ENCODE measurements around the gene HS6ST2.
"Not testable (repeated sequence)": the region's sequence is repeated elsewhere in the genome, so short reads cannot be mapped to it uniquely, and the experiment has no call there.

The HS6ST2 gene

GRCh38 chrX:132940727-132941327 lies 17.6 kb downstream of the HS6ST2 start:
- no peak for DNase-seq

DNA sequence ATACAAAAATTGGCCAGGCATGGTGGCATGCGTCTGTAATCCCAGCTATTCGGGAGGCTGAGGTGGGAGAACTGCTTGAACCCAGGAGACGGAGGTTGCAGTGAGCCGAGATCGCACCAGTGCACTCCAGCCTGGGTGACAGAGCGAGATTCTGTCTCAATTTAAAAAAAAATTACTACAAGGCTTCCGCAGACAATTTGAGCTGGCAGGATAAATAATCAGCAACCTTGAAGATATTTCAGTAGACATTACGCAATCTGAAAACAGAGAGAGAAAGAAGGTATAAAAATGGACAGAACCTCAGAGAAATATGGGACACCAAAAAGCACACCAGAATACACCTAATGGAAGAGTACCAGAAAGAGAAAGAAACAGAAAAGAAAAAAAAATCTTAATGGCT lies 25.3 kb downstream of the HS6ST2 start:
- DNase-seq, result no peak

- DNase-seq, result no peak
Observed at GRCh38 chrX:132924426-132924825, 34.0 kb downstream of the HS6ST2 start.

GRCh38 chrX:132918523-132918922 lies 39.9 kb downstream of the HS6ST2 start:
- DNase-seq, result no peak

DNA sequence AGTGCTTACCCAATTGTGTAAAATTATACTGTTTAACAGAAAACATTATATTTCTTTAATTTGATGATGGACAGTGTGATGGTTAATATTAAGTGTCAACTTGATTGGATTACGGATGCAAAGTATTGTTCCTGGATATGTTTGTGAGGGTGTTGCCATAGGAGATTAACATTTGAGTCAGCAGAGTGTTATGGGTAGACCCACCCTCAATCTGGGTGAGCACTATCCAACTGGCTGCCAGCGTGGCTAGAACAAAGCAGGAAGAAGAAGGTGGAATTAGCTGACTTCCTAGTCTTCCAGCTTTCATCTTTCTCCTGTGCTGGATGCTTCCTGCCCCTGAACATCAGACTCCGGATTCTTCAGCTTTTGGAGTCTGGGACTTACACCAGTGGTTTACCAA lies 42.1 kb downstream of the HS6ST2 start:
- DNase-seq, result no peak

- DNase-seq, result no peak
Observed at GRCh38 chrX:132909643-132910042, 48.8 kb downstream of the HS6ST2 start.

DNA sequence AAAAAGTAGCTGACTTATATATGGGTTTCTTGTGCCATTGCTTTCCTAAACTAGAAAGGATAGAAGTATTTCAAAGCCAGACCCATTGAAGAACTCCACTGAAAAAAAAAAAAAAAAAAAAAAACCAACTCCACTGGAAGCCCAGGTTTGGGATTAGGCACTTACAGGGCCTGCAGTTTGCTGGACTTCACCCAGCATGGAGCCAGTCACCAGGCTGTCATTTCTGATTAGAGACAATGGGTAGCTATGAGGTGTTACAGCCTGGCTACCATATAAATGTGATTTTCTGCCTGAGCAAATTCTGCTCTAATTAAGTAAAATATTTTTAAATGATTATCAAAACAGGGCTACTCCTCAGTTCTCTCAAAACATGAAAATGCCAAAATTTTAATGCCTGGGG lies 49.5 kb downstream of the HS6ST2 start:
- DNase-seq, result no peak

GRCh38 chrX:132900633-132901293 lies 57.7 kb downstream of the HS6ST2 start:
- DNase-seq, result no peak

DNA sequence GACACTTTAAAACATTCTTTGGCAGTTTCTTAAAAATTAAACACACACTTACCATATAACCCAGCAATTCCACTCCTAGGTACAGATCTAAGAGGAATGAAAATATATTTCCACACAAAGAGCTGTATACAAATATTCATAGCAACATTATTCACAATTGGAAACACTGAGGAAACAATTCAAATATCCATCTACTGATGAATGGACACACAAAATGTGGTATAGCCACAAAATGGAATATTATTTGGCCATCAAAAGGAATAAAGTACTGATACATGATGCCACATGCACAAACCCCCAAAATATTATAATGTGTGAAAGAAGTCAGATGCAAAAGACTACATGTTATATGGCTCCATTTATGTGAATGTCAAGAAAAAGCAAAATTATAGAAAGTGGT lies 70.9 kb downstream of the HS6ST2 start:
- no peak for DNase-seq

GRCh38 chrX:132883358-132883915 lies 75.0 kb downstream of the HS6ST2 start:
- DNase-seq, result no peak

- not testable (repeated sequence) for DNase-seq
Observed at GRCh38 chrX:132880753-132881152, 77.7 kb downstream of the HS6ST2 start.

GRCh38 chrX:132877954-132878536 lies 80.4 kb downstream of the HS6ST2 start:
- DNase-seq, result no peak

GRCh38 chrX:132876523-132877338 lies 81.7 kb downstream of the HS6ST2 start:
- DNase-seq, result no peak

DNA sequence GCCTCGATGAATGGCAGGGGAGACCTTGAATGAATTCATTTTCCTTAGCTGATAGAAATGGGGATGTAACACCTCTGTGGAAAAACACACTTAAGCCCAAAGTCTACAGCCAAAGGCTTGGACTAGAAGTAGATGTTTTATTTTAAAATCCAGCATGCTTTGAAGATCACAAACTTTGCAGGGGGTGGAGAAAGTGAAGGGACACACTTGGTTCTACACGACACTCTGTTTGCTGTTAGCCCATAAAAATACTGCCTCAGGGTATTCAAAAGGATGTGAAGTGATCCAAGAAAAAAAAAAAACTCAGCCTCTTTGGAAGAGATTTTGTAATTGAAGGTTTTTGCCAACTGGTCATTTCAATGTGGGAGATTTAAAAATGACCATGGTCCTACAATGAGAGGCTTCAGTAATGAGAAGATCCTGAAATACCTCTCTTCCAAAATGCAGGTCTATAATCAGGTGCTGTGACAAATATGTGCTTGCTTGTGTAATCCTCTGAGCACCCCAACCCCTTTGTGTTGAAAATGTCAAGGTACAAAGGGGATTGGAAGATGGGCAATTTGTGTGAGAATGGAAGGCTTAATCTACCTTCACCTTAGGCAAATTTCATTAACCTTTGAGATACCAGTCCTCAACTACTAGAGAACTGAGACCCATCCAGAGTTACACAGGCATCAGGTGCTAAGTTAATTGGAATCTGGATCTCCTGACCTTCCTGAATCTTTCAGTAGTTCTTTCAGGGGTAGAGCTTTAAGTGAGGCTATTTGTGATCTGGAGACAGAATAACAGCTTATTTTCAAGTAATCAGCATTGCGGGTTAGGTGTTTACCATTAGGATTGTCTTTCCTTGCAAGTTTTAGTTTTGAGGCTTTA lies 82.5 kb downstream of the HS6ST2 start:
- DNase-seq, result no peak

- no peak for DNase-seq
Observed at GRCh38 chrX:132862562-132862961, 95.9 kb downstream of the HS6ST2 start.

GRCh38 chrX:132861076-132861475 lies 97.4 kb downstream of the HS6ST2 start:
- DNase-seq, result no peak

- no peak for DNase-seq
Observed at GRCh38 chrX:132860200-132860599, 98.2 kb downstream of the HS6ST2 start.

DNA sequence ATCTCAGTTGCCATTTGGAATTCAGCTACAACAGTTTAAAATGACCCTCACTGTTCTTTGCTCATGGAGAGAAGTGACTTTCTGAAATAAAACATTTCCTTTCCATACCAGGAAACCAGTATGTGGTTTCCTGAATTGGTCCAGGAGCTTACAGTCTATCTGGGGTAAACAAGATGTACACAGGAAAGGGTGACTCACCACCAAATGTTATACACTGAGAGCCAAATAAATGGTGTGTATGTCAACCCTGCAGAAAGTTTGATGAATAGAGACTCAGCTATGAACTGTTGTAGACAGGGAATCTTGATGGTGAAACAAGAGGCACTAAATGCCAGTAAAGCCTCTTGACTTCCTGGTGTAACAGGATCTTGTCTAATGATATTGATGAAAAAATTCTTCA lies 100.4 kb downstream of the HS6ST2 start:
- DNase-seq, result peak; percentile 33

DNA sequence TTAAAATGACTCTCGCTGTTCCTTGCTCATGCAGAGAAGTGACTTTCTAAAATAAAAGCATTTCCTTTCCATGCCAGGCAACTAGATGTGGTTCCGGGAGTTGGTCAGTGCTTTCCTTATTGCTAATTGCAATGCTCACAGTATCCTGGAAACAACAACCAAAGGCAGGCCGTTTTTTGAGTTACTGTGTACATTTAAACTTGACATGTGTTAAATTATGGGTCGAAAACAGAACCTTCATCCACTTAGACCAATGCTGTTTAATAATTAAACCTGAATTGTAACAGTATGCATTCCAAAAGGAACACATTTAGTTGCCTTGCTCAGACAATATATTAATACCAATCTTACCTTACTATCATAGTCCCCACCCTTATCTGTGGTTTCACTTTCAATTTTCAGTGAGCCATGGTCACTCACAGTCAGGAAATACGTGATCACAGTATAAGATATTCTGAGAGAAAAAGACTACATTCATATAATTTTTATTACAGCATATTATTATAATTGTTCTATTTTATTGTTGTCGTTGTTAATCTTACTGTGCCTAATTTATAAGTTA lies 102.6 kb downstream of the HS6ST2 start:
- DNase-seq, result no peak

DNA sequence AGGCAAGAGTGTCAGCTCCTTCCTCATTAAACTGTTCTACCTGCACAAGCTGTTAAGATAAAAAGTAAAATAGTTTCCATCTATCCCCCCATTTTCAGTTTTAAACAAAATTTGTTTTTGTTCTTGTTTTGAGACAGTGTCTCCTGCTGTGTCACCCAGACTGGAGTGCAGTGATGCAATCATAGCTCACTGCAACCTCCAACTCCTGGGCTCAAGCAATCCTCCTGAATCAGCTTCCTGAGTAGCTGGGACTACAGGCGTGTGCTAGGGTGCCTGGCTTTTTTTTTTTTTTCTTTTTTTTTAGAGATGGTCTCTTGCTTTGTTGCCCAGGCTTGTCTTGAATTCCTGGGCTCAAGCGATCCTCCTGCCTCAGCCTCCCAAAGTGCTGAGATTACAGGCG lies 105.4 kb downstream of the HS6ST2 start:
- DNase-seq, result no peak

DNA sequence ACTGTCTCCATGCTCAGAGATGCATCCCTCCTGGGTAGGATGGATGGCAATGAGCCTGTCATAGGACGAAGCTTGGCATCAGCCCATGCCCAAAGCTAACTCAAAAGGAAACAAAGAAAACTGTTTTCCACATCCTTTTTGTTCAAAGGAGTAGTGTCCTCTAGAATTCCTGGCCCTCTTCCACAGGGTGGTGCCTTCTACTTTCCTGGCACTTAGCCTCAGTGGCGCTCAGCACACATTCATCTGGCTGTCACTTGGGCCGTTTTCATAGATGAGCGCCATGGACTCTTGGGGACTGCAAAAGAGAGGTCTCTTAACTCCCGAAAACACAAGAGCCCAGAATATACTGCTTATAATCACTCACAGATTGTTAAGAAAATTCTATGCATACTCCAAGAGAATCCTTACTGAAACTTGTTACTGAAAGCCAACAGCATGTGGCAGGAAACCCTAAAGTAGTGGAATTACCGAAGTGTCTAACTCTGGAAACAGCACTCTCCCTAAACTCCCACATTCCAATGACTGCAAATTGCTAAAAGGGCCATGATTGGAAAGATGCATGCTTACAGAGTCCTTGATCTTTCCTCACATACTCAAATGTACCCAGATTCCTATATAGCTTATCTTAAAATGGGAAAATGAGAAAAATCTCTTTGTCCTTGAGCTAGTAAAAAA lies 110.0 kb downstream of the HS6ST2 start:
- no peak for DNase-seq
